PC-9 (cell line): Measurements from ENCODE around the gene DCUN1D4. TPM values are rescaled to one million over a fixed set of nuclear protein-coding genes. Genes with fewer than 3 reads are reported as not detected.
A peak's percentile ranks its signal among the peaks of the same experiment; 100 is the strongest.

Experiments used
- BruUV-seq: library from RNA; stranded (reverse); fragments of 400-500 nt; replicated peaks from 2 replicates; lab custom pipeline; 2021; lab: Mats Ljungman, UMichigan
- CTCF ChIA-PET: fragments of 300-600 bp; sonication (Branson Sonifier 250); formaldehyde crosslinking; loops from one replicate; lab custom pipeline; 2022; ENCODE audit warnings: antibody characterized with exemption; lab: Charles Lee
- POLR2A ChIA-PET: fragments of 300-600 bp; sonication (Branson Sonifier 250); formaldehyde crosslinking; loops from one replicate; lab custom pipeline; 2022; ENCODE audit warnings: antibody characterized with exemption; ENCODE audit not compliant: unreplicated experiment; lab: Charles Lee
- DNase-seq, 2 experiments: peaks; one replicate each; pipeline versions ENCODE4 v3.0.0 to v3.0.0-alpha.2; 2015 to 2022; ENCODE audit warnings: mixed read lengths in 1 of 2
- H2AFZ ChIP-seq: fragments of 200-600 bp; sonication (generic); 2 replicates; pipeline ENCODE4 v1.8.1; 2017; ENCODE audit warnings: antibody characterized with exemption
- H3F3A ChIP-seq: fragments of 200-600 bp; sonication (generic); 2 replicates; pipeline ENCODE4 v1.8.1; 2017; ENCODE audit warnings: antibody characterized with exemption, mild to moderate bottlenecking, low read depth; ENCODE audit not compliant: insufficient read depth
- H3K27ac ChIP-seq: fragments of 200-600 bp; sonication (generic); 2 replicates; pipeline ENCODE4 v1.6.1; 2016; ENCODE audit warnings: mixed run types
- H3K27me3 ChIP-seq: fragments of 200-600 bp; sonication (generic); 2 replicates; pipeline ENCODE4 v1.6.1; 2016; ENCODE audit warnings: low read depth, mixed run types; ENCODE audit not compliant: insufficient read depth
- H3K36me3 ChIP-seq: fragments of 200-600 bp; sonication (generic); 2 replicates; pipeline ENCODE4 v1.6.1; 2016; ENCODE audit warnings: low read depth, mixed run types
- H3K4me1 ChIP-seq: fragments of 200-600 bp; sonication (generic); replicated peaks from 2 replicates; pipeline ENCODE4 v1.6.1; 2016; ENCODE audit warnings: mixed run types; ENCODE audit not compliant: insufficient read depth
- H3K4me2 ChIP-seq: fragments of 200-600 bp; sonication (generic); 2 replicates; pipeline ENCODE4 v1.6.1; 2017; ENCODE audit warnings: mixed run types
- H3K4me3 ChIP-seq: fragments of 200-600 bp; sonication (generic); 2 replicates; pipeline ENCODE4 v1.6.1; 2016; ENCODE audit warnings: mixed run types
- H3K79me2 ChIP-seq: fragments of 200-600 bp; sonication (generic); 2 replicates; pipeline ENCODE4 v1.6.1; 2017; ENCODE audit warnings: low read depth, mixed run types
- H3K9me2 ChIP-seq: fragments of 200-600 bp; sonication (generic); 2 replicates; pipeline ENCODE4 v1.8.1; 2017; ENCODE audit warnings: mild to moderate bottlenecking; ENCODE audit not compliant: insufficient read depth
- H3K9me3 ChIP-seq: fragments of 200-600 bp; sonication (generic); 2 replicates; pipeline ENCODE4 v1.8.1; 2016; ENCODE audit warnings: low read depth; ENCODE audit not compliant: insufficient read depth
- H4K20me1 ChIP-seq: fragments of 200-600 bp; sonication (generic); 2 replicates; pipeline ENCODE4 v1.8.1; 2017; ENCODE audit not compliant: insufficient read depth
- CTCF ChIP-seq: fragments of 200-600 bp; sonication (generic); conservative IDR thresholded peaks from 2 replicates; pipeline ENCODE4 v1.6.1; 2017; ENCODE audit warnings: mixed run types, antibody characterized with exemption, mild to moderate bottlenecking, moderate library complexity
- EZH2 ChIP-seq: fragments of 200-600 bp; sonication (generic); IDR thresholded peaks from 2 replicates; pipeline ENCODE4 v1.8.0; 2017; ENCODE audit warnings: antibody characterized with exemption, low read depth
- intact Hi-C: fragments of 100-400 bp; cut with micrococcal nuclease; formaldehyde crosslinking; loops from one replicate; pipeline ENCODE4 v1.10.0; 2022; ENCODE audit not compliant: unreplicated experiment
- total RNA-seq: library from RNA; stranded (reverse); gene quantifications from 2 replicates; pipeline ENCODE4 v1.2.3, GENCODE V29; 2021

Gene DCUN1D4
- total RNA-seq, 1 experiment from 2014 or later = 24.9 TPM

GRCh38 chr4:51894059-51894645 lies 51.2 kb downstream of the DCUN1D4 start:
- H3K36me3 ChIP-seq = no peaks in the 10 kb centered on the region
- H4K20me1 ChIP-seq = no peaks in the 10 kb centered on the region
- no peaks in the 10 kb centered on the region for H3K4me1 ChIP-seq
- no peaks in the 10 kb centered on the region for H3K9me2 ChIP-seq
- POLR2A ChIA-PET = no interaction called here
- BruUV-seq = no TSS peak
- no peaks in the 10 kb centered on the region for H3F3A ChIP-seq
- no peaks in the 10 kb centered on the region for H3K9me3 ChIP-seq
- no peak overlapping the region for H2AFZ ChIP-seq
- intact Hi-C loops = no loop called here
- no peak overlapping the region for H3K4me2 ChIP-seq
- H3K4me3 ChIP-seq = no peak overlapping the region
- TF ChIP-seq EZH2 = no peak
- no peak for TF ChIP-seq CTCF
- CTCF ChIA-PET = no interaction called here
- H3K27ac ChIP-seq = no peak overlapping the region
- peak in 1 of 2 experiments; percentile 37 for DNase-seq
- no peaks in the 10 kb centered on the region for H3K27me3 ChIP-seq
- H3K79me2 ChIP-seq = no peaks in the 10 kb centered on the region

GRCh38 chr4:51895158-51895557 lies 52.2 kb downstream of the DCUN1D4 start:
- Histone ChIP-seq H3K9me3 (no peaks in the 10 kb centered on the region), H3K79me2 (no peaks in the 10 kb centered on the region), H3K4me2 (no peak overlapping the region), H3K9me2 (no peaks in the 10 kb centered on the region), H3K36me3 (no peaks in the 10 kb centered on the region), H3K4me1 (no peaks in the 10 kb centered on the region), H3K27ac (no peak overlapping the region), H3F3A (no peaks in the 10 kb centered on the region), H4K20me1 (no peaks in the 10 kb centered on the region), H3K27me3 (no peaks in the 10 kb centered on the region), H3K4me3 (no peak overlapping the region), H2AFZ (no peak overlapping the region)
- TF ChIP-seq CTCF = no peak
- TF ChIP-seq EZH2 = no peak
- POLR2A ChIA-PET = no interaction called here
- intact Hi-C loops = loop anchor here (5.0 kb wide), 1 partner anchor 47 kb away; no protein-coding TSS in a partner anchor
- DNase-seq = no peak
- BruUV-seq = no TSS peak
- CTCF ChIA-PET = interaction anchor here (0.7 kb wide), 1 partner anchor 121 kb away, joined by 14 read pairs; no protein-coding TSS in a partner anchor

- ChIA-PET POLR2A (no interaction called here), CTCF (interaction anchor here (0.6 kb wide), 1 partner anchor 1647 kb away, joined by 3 read pairs; no protein-coding TSS in a partner anchor)
- H3K9me2 ChIP-seq = no peaks in the 10 kb centered on the region
- BruUV-seq = no TSS peak
- H3K4me2 ChIP-seq = no peak overlapping the region
- H4K20me1 ChIP-seq = no peaks in the 10 kb centered on the region
- no peaks in the 10 kb centered on the region for H3F3A ChIP-seq
- 0 out of 2 replicates have a peak overlapping the region, but pooled peaks have one; percentile 41 for H3K27ac ChIP-seq
- no peak overlapping the region for H3K4me3 ChIP-seq
- no peaks in the 10 kb centered on the region for H3K79me2 ChIP-seq
- no peaks in the 10 kb centered on the region for H3K36me3 ChIP-seq
- no peaks in the 10 kb centered on the region for H3K4me1 ChIP-seq
- H3K27me3 ChIP-seq = no peaks in the 10 kb centered on the region
- TF ChIP-seq CTCF (peak; percentile 80), EZH2 (no peak)
- H2AFZ ChIP-seq = no peak overlapping the region
- no peaks in the 10 kb centered on the region for H3K9me3 ChIP-seq
- intact Hi-C loops = loop anchor here (2.0 to 5.0 kb wide), 2 partner anchors 46 to 129 kb away; no protein-coding TSS in a partner anchor
- peak in 1 of 2 experiments; percentile 33 for DNase-seq
Observed at GRCh38 chr4:51895816-51896408, 53.0 kb downstream of the DCUN1D4 start.
